Glutamatergic neuron (in vitro differentiated cells): ENCODE data around the gene KLHL22. TPM values are rescaled to one million over a fixed set of nuclear protein-coding genes. Genes with fewer than 3 reads are reported as not detected.

Experiments
- DNase-seq: peaks from one replicate; pipeline ENCODE4 v3.0.0; 2022
- H3K27ac Mint-ChIP-seq: one replicate; pipeline ENCODE4 v1.8.0; 2020; ENCODE audit warnings: mild to moderate bottlenecking, mixed read lengths, inconsistent platforms; ENCODE audit not compliant: unreplicated experiment
- H3K27me3 Mint-ChIP-seq: one replicate; pipeline ENCODE4 v1.8.0; 2020; ENCODE audit warnings: mild to moderate bottlenecking, moderate library complexity, mixed read lengths, inconsistent platforms; ENCODE audit not compliant: unreplicated experiment
- H3K36me3 Mint-ChIP-seq: one replicate; pipeline ENCODE4 v1.8.0; 2020; ENCODE audit warnings: mild to moderate bottlenecking, mixed read lengths, inconsistent platforms; ENCODE audit not compliant: unreplicated experiment
- H3K4me1 Mint-ChIP-seq: one replicate; pipeline ENCODE4 v1.8.0; 2020; ENCODE audit warnings: mild to moderate bottlenecking, low read depth, mixed read lengths, inconsistent platforms; ENCODE audit not compliant: unreplicated experiment
- H3K4me3 Mint-ChIP-seq: one replicate; pipeline ENCODE4 v1.8.0; 2020; ENCODE audit warnings: mild to moderate bottlenecking, mixed read lengths, inconsistent platforms; ENCODE audit not compliant: unreplicated experiment
- H3K9me3 Mint-ChIP-seq: one replicate; pipeline ENCODE4 v1.8.0; 2020; ENCODE audit warnings: mild to moderate bottlenecking, moderate library complexity, mixed read lengths, inconsistent platforms; ENCODE audit not compliant: unreplicated experiment
- CTCF ChIP-seq: fragments of 200-600 bp; sonication (generic); IDR thresholded peaks from one replicate; pipeline ENCODE4 v1.5.0; 2021; ENCODE audit not compliant: partially characterized antibody, unreplicated experiment
- total RNA-seq: library from RNA; stranded (reverse); fragmentation: NEBNext Ultra II Directional; extraction: Animal tissue kit (Norgen Biotek cat#: 25700); gene quantifications from one replicate; pipeline ENCODE4 v1.2.1, GENCODE V29; 2021; ENCODE audit not compliant: unreplicated experiment

KLHL22 gene
- total RNA-seq, 1 donor from 2014 or later: 20.2 TPM

- no peak for DNase-seq
- no peak overlapping the region for H3K27ac Mint-ChIP-seq
- TF ChIP-seq CTCF: no peak
- peaks cover 24% of the 10 kb centered on the region for H3K27me3 Mint-ChIP-seq
- H3K4me1 Mint-ChIP-seq: peaks cover 8% of the 10 kb centered on the region
- peak overlapping the region; percentile 47 for H3K4me3 Mint-ChIP-seq
- H3K36me3 Mint-ChIP-seq: no peaks in the 10 kb centered on the region
- peaks cover 6% of the 10 kb centered on the region for H3K9me3 Mint-ChIP-seq
These were observed 59.9 kb downstream of the KLHL22 start for GRCh38 chr22:20435436-20436306.

GRCh38 chr22:20434773-20435172, 60.8 kb downstream of the KLHL22 start:
- H3K36me3 Mint-ChIP-seq: no peaks in the 10 kb centered on the region
- no peak overlapping the region for H3K27ac Mint-ChIP-seq
- peaks cover 24% of the 10 kb centered on the region for H3K27me3 Mint-ChIP-seq

GRCh38 chr22:20434264-20434751, 61.3 kb downstream of the KLHL22 start:
- no peak for TF ChIP-seq CTCF
- Mint-ChIP-seq H3K4me1 (peaks cover 8% of the 10 kb centered on the region), H3K36me3 (no peaks in the 10 kb centered on the region), H3K27ac (no peak overlapping the region), H3K9me3 (peaks cover 5% of the 10 kb centered on the region), H3K27me3 (peaks cover 21% of the 10 kb centered on the region), H3K4me3 (no peak overlapping the region)
- no peak for DNase-seq

More at GRCh38 chr22:20434773-20435172, 60.8 kb downstream of the KLHL22 start:
- no peak for DNase-seq
- H3K9me3 Mint-ChIP-seq: peaks cover 6% of the 10 kb centered on the region
- TF ChIP-seq CTCF: no peak
- H3K4me3 Mint-ChIP-seq: no peak overlapping the region
- H3K4me1 Mint-ChIP-seq: peaks cover 8% of the 10 kb centered on the region

- peaks cover 20% of the 10 kb centered on the region for H3K27me3 Mint-ChIP-seq
- no peaks in the 10 kb centered on the region for H3K36me3 Mint-ChIP-seq
- no peak overlapping the region for H3K27ac Mint-ChIP-seq
- H3K4me1 Mint-ChIP-seq: peaks cover 8% of the 10 kb centered on the region
- H3K9me3 Mint-ChIP-seq: peaks cover 4% of the 10 kb centered on the region
- no peak for TF ChIP-seq CTCF
- no peak overlapping the region for H3K4me3 Mint-ChIP-seq
- no peak for DNase-seq
These were observed 61.8 kb downstream of the KLHL22 start for GRCh38 chr22:20433686-20434241.

- peaks cover 3% of the 10 kb centered on the region for H3K9me3 Mint-ChIP-seq
- H3K27ac Mint-ChIP-seq: no peak overlapping the region
- TF ChIP-seq CTCF: no peak
- no peak overlapping the region for H3K4me3 Mint-ChIP-seq
- H3K36me3 Mint-ChIP-seq: no peaks in the 10 kb centered on the region
- H3K27me3 Mint-ChIP-seq: peaks cover 17% of the 10 kb centered on the region
- H3K4me1 Mint-ChIP-seq: peaks cover 8% of the 10 kb centered on the region
- no peak for DNase-seq
These were observed 62.4 kb downstream of the KLHL22 start for GRCh38 chr22:20433191-20433590.
